B cell (primary cell): ENCODE results near the gene SEZ6L2.

Experiments
- CTCF ChIP-seq: fragments of 200-600 bp; IDR thresholded peaks from one replicate; pipeline ENCODE4 v1.8.0; 2022; ENCODE audit warnings: antibody characterized with exemption, mild to moderate bottlenecking
- EZH2 ChIP-seq: IDR thresholded peaks from 2 replicates; pipeline ENCODE4 v1.6.1; 2012; ENCODE audit warnings: borderline replicate concordance, low read depth, mild to moderate bottlenecking, moderate library complexity, low read length; ENCODE audit not compliant: insufficient read depth, poor library complexity, severe bottlenecking

DNA sequence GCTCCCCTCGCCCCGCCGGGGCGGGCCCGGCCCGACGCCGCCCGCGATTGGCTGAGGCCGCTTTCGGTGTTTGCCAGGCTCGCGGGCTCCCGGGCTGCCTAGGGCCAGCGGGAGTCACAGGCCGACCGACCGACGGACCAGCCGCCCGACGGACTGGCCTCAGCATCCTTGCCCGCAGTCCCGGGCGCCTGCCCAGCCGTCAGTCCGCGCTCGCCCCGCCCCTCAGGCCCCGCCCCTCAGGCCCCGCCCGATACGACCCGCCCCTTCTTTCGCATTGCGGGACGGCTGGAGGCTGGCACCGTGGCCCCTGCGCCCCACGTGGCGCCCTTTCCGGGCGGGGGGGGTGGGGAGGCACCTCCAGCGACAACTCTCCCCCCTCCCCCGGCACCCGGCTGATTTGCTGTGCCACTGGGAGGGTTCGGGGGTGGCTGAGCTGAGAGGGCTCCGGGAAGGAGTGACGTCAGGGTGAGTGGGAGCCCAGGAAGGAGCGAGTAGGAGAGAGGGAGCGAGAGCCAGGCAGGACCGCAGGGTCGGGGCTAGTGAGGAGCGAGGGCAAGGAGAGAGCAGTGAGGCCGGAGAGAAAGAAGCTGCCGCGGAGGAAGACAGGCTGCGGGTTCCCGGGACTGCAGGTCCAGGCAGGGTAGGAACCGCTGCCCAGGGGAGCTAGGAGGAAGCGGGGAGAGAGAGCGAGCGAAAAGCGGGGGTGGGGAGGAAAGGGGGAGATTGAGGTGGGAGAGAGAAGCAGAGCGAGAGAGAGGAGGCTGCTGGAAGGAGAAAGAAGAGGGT lies 945 bp upstream of the SEZ6L2 start, which contains the start of gene ASPHD1:
- TF ChIP-seq CTCF (no peak), EZH2 (no peak)
